HG03378 (cell line): ENCODE measurements around the gene ZFP91.

Source experiments
- ATAC-seq: cut with Tn5 transposase; IDR thresholded peaks from one replicate; pipeline ENCODE4 v1.9.1; 2021; ENCODE audit warnings: mild to moderate bottlenecking, moderate library complexity; ENCODE audit not compliant: unreplicated experiment

ZFP91 gene

DNA sequence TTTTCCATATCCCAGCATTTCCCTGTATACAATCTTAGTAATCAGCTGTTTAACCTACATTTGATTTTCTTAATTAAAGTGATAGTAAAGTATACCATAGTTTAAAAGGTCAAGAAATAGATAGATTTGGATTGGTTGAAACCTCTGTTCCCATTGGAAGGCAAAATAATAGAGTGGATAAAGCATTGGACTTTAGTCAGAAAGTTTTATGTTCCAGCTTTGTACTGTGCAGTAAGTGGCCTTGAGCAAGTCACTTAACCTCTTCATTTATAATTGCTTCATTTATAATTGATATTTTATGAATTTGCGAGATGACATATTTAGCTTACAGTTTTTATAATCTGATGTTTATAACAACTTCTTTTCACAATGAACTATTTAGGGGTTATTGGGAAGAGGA is 3.6 kb downstream of the ZFP91 start:
- no peak for ATAC-seq

GRCh38 chr11:58586998-58587397 is 8.1 kb downstream of the ZFP91 start:
- no peak for ATAC-seq

DNA sequence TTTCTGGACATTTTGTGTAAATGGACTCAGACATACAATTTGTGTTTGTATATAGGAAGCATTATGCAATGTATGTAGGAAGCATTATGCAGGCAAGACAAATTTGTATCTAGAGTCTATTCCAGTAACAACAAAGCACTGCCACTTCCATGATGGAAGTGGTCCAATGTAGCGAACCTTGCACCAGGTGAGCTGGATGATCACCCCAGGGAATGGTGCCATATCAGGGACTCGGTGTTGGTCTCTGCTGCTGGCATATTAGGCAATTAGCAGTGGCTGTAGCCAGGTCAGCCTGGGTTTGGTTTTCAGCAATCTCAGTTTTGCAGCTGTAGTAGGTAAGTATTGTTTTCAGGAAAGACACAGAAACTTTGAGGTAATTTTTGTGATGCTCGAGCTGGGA is 12.8 kb downstream of the ZFP91 start:
- no peak for ATAC-seq

DNA sequence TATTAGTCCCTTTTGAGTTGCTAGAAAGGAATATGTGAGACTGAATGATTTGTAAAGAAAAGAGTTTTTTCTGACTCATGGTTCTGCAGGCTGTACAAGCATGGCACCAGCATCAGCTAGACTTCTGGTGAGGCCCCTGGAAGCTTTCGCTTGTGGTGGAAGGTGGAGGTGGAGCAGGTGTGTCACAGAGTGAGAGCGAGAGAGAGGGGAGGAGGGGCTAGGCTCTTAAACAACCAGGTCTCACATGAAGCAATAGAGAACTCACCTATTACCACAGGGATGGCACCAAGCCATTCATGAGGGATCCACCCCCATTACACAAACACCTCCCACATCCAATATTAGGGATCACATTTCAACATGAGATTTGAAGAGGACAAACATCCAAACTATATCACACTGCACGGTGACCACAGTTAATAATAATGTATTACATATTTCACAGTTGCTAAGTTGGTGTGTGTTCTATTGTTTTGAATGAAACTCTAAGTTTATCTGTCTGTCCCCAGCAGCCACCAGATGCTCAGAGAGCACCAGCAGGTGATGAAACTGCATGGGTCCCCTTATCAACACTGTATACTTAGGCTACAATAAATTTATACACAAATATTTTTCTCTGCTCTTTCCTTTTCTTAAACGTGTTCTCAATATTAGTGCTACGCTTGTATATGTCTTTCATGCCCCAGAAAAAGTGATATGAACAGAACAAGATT is 14.1 kb downstream of the ZFP91 start:
- no peak for ATAC-seq

GRCh38 chr11:58594826-58595225 is 16.0 kb downstream of the ZFP91 start:
- ATAC-seq = no peak

DNA sequence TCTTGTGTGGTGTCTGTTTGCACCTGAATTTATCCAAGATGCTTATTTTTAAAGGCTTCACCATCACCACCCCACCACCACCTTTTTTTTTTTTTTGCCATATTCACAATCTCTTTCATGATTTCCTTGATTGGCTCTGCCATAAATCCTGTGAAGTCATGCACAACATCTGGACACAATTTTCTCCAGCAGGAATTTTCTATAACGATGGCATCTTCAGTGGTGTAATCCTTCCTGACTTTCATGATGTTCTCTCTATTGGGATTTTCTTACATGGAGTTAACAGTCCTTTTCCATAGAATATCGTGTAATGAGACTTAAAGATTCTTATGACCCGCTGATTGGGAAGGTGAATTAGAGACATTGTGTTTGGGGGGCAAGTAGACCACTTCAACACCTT is 17.8 kb downstream of the ZFP91 start:
- ATAC-seq = no peak

DNA sequence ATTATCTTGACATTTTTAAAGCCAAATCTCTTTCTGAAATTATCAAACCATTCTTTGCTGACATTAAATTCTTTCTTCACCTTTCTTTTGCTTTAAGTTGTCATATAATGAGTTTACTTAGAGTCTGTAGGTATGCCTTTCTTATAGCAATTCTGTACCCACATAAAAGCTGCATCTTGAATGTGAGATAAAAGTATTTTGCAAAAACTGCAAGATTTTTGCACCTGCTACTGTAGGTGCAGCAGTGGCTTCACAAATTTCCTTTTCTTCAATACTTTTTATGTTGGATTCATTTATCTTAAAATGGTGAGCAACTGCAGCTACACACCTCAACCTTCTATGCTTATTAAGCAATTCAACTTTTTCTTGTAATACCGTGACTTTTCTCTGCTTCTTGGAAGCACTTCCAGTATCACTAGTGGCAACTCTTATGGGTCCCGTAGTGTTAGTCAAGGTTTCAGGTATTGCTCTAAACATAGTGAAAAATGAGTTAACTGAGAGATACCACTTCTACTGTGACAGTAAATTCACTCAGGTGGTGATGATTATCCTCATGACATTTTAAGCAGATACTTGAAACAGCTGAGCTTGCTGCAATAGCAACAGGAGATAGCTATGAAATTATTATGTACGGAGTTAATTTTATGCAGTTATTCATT is 18.8 kb downstream of the ZFP91 start:
- no peak for ATAC-seq

DNA sequence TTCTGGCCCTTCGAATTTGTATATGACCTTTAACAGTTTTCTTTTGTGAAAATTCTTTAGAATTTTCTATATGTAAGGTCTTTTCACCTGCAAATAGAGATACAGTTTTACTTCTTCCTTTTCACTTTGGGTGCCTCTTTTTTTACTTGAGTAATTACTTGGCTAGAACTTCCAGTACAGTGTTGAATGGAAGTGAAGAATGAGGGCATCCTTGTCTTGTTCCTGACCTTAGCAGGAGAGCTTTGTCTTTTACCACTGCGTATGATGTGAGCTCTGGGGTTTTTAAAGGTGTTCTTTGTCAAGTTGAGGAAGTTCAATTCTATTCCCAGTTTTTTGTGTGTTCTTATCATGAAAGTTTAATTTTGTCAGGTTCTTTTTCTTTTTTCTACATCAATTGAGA is 21.6 kb downstream of the ZFP91 start:
- ATAC-seq = no peak

- ATAC-seq = no peak
Observed at GRCh38 chr11:58606930-58607714, 28.3 kb downstream of the ZFP91 start.

DNA sequence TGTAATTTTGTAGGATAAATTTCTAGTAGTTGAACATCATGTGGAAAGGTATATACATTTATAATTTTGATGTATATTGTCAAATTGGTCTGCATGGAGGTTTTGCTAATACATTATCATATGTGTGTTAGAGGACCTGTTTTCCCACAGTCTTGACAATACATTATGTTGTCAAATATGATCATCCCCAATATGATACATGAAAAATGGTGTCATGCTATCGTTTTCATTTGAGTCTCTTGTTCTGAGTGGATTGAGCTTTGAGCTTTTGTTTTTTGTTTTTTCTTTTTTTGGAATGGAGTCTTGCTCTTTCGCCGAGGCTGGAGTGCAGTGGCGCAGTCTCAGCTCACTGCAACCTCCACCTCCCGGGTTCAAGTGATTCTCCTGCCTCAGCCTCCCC is 29.5 kb downstream of the ZFP91 start:
- no peak for ATAC-seq

- no peak for ATAC-seq
Observed at GRCh38 chr11:58609723-58610122, 30.9 kb downstream of the ZFP91 start.

- no peak for ATAC-seq
Observed at GRCh38 chr11:58613228-58613627, 34.4 kb downstream of the ZFP91 start.

GRCh38 chr11:58615559-58615958 is 36.7 kb downstream of the ZFP91 start:
- no peak for ATAC-seq

GRCh38 chr11:58616594-58616993 is 37.7 kb downstream of the ZFP91 start:
- ATAC-seq = no peak

DNA sequence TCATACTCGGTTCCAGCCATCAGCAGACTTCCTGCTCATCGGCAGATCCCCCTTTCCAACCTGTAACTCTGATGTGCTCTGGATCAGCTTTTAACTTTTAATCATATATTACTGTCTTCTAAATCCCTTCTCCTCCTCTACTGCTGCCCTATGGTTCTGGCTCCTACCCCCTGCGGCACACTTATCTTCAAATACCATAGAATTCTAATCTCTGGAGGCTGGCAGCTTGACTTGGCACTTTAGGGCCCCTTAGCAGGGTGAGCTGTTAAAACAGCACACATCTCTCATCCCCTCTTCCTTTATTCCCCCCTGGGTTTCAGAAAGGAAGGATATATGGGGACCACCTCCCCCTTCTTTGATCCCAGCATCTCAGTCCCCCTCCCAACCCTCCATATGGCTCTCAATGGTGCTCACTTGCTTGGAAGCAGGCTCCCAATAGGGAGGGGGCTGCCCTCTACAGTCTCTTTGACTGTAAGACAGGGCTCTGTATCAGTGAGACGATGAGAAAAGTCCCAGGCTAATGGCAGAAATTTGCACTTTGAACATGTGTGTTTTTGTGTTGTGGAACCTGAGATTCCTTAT is 39.2 kb downstream of the ZFP91 start:
- ATAC-seq = no peak

DNA sequence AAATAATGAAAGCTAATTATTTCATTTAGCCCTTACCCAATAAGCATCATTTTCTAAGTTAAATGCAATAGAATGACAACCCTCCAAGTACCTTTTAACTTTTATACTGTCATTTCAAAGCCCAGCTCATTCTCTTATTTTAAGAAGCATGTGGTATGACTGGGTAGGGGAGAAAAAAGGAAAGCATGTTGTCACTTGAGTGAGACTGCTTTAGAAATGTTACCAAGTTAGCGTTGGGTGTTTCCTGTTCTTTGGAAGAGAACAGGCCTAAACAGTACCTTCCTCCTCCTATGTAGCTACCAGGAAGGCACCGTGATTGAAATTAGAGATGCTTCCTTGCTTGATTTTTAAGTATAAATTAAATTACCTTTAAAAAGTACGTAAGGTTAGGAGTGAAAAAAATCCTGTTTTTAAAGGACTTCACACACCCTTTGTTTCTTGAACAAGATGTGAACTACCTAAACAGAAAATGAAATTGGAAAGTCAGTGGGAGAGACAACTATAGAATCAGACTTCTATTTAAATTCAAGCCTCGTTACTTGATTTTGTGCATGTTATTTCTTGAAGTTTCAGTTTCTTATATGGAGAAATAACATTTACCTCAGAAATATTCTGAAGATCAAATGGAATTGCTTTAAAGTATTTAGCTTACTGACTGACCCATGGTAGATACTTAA is 42.9 kb downstream of the ZFP91 start:
- ATAC-seq = no peak

- no peak for ATAC-seq
Observed at GRCh38 chr11:58622344-58622743, 43.5 kb downstream of the ZFP91 start, which contains the start of gene CNTF. TSS of gene CNTF (plus strand) at chr11:58622665. CDS start at chr11:58622753, 88 bp downstream.

- ATAC-seq = no peak
Observed at GRCh38 chr11:58625086-58625485, 46.2 kb downstream of the ZFP91 start.

DNA sequence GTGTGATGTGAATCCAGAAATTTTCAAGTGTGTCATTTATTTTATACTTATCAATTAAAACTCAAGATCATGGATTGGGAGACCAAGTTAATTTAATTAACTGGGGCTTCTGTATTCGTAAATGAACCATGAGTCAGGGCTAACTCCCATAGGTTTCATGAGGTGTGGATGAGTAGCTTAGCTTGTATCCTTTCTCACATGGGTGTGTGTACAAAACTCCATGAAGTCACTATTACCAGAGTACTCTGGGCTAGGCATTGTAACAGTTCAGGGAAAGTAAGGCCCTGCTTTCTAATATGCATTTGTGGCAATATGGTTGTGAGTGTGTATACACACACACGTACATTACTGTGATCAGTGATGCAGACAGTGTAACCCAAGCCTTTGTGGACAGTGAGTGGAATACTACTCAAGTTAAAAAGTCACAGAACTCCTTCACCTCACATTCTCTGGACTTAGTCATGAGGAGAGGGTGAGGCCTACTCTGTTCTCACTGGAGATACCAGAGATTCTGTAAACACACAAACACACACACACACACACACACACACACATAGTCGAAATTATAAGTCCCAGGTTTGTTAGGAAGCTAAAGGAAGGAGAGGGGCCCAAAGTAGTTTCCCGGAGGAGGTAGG is 47.1 kb downstream of the ZFP91 start:
- ATAC-seq = no peak

- ATAC-seq = no peak
Observed at GRCh38 chr11:58626934-58627483, 48.1 kb downstream of the ZFP91 start.
